GM12873 (cell line): Measurements from ENCODE around the gene KCNQ1.

Experiments used
- CTCF ChIP-seq: IDR thresholded peaks from 2 replicates; pipeline ENCODE4 v1.5.1; 2012; ENCODE audit warnings: low read depth, mild to moderate bottlenecking, moderate library complexity, low read length, control low read depth; ENCODE audit not compliant: insufficient read depth; ENCODE audit errors: missing control alignments

Gene KCNQ1

DNA sequence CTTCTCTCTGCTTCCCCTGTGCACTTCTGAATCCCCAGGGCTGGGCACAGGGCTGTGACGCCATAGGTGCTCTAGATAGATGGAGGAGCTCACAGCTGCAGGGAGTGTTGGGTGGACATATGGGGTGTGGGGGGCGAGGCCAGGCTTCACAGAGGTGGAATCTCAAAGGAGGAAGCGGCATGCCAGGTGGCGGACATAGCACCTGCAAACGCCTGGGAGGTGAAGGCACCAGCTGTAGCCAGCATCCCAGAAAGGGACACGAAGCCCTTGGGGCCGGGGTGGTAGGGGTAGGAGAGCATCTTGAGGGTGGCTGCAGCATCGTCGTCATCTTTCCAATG, 269.6 kb downstream of the KCNQ1 start:
- TF ChIP-seq CTCF, result no peak

- no peak for TF ChIP-seq CTCF
Measured at GRCh38 chr11:2714871-2715270, 270.1 kb downstream of the KCNQ1 start.

DNA sequence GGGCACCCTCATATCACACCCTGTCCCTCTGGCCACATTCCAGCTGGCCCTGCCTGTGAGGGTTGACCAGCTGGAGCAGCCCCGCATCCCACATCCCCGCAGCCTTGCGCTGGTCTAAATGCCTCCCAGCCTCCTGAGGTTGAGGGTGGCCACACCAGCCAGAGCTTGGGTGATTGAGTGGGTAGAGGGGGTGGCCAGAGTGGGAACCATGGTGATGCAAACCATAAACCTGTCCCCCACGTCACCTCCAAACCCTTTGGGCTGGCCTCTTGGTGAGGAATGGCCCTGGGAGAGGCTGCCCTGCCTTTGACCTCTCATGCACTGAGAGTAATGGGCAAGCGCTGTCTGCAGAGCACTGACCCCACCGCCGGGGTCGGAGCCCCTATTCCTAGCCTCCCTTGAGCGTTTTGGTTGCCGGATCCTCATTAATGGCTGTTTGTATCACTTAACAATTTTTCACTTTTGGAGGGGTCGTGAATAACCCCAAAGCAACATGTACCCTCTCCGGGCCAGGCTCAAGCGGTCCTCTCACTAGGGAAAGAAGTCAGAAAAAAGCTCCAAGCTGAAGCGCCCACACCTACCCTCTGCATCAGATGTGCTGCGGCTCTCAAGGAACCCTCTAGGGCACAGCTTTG, 271.0 kb downstream of the KCNQ1 start:
- no peak for TF ChIP-seq CTCF

DNA sequence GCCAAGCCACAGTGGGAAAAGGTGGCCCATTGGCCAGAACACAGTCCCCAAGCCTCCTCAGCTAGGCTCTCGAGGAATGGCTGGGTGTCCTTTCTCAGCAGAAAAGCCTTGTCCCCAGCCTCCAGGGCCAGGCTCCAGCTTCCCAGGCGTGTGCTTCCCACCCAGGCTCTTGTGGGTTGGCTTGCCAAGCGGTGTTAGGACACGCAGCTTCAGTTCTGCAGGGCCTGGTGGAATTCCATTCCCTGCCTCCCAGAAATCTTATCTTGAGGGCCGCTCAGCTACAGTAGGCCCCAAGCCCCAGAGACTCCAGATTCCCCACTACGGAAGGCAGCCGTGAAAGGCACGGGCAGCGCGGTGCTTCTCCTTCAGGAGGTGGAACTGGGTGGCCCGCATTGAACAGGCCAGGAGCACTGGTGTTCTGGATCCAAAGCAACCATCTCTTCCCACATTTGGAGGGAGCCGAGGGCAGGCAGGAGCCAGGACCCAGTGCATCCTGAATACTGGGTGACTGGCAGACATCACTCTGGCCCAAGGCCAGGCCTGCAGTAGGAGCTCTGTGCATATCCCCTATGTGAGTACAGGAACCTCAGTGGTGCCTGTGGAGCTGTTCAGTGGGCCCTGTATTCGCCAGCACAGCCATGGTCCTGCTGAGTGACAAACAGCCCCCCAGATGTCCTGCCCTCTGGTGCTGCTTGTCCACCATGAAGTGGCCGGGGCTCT, 271.7 kb downstream of the KCNQ1 start:
- no peak for TF ChIP-seq CTCF

DNA sequence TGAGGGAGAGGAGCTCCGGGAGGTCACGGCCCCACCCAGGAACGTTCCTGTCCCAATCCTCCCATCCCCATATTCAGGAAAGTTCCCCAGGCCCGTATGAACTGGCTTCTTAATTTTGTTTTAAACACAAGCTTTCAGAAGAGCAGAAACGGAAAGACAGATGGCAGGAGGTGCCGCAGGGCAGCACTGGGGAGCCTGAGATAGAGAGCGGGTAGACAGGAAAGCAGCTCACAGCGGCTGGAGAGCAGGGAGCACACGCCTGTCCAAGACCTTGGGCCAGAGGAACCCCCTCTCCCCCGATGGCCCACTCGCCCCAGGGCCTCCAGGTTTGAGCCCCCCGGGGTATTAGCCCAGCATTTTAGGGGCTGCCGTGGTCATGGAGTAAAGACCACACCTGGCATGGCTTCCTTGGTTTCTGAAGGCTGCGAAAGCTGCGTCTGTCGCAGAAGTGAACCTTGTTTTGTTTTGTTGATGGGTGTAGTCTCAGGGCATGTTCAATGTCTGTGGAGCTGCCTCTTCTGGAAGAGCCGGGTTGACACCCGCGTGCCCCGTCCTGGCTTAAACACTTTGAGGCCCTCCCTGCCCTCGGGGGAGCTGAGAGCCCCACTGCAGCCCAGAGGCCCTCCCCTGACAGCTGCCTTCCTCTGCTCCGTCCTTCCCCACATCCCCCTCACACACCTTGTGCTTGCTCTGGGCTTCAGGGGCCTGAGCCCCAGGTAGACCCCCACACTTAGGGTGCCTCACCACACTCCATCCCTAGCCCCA, 272.9 kb downstream of the KCNQ1 start:
- TF ChIP-seq CTCF, result no peak

- TF ChIP-seq CTCF, result no peak
Measured at GRCh38 chr11:2718817-2719438, 274.1 kb downstream of the KCNQ1 start.
